Endothelial cell (in vitro differentiated cells): Measurements from ENCODE around the gene TWIST1. TPM values are rescaled to one million over a fixed set of nuclear protein-coding genes. Genes with fewer than 3 reads are reported as not detected.

Source experiments
- DNase-seq: peaks from one replicate; pipeline ENCODE4 v3.0.0; 2021; ENCODE audit warnings: low spot score
- H3K27ac Mint-ChIP-seq: one replicate; pipeline ENCODE4 v1.8.0; 2021; ENCODE audit warnings: mixed read lengths, inconsistent platforms; ENCODE audit not compliant: unreplicated experiment
- H3K27me3 Mint-ChIP-seq: one replicate; pipeline ENCODE4 v1.8.0; 2021; ENCODE audit warnings: mild to moderate bottlenecking, moderate library complexity, mixed read lengths, inconsistent platforms; ENCODE audit not compliant: unreplicated experiment
- H3K36me3 Mint-ChIP-seq: one replicate; pipeline ENCODE4 v1.8.0; 2021; ENCODE audit warnings: mild to moderate bottlenecking, low read depth, mixed read lengths, inconsistent platforms; ENCODE audit not compliant: unreplicated experiment
- H3K4me1 Mint-ChIP-seq: one replicate; pipeline ENCODE4 v1.8.0; 2021; ENCODE audit warnings: mild to moderate bottlenecking, mixed read lengths, inconsistent platforms; ENCODE audit not compliant: unreplicated experiment
- H3K4me3 Mint-ChIP-seq: one replicate; pipeline ENCODE4 v1.8.0; 2021; ENCODE audit warnings: mild to moderate bottlenecking, mixed read lengths, inconsistent platforms; ENCODE audit not compliant: unreplicated experiment
- H3K9me3 Mint-ChIP-seq: one replicate; pipeline ENCODE4 v1.8.0; 2021; ENCODE audit warnings: mixed read lengths, inconsistent platforms; ENCODE audit not compliant: unreplicated experiment
- CTCF ChIP-seq: fragments of 200-600 bp; sonication (generic); IDR thresholded peaks from one replicate; pipeline ENCODE4 v1.5.0; 2021; ENCODE audit warnings: antibody characterized with exemption; ENCODE audit not compliant: unreplicated experiment
- total RNA-seq: library from RNA; stranded (reverse); fragmentation: NEBNext Ultra II Directional; extraction: Animal tissue kit (Norgen Biotek cat#: 25700); gene quantifications from one replicate; pipeline ENCODE4 v1.2.1, GENCODE V29; 2021; ENCODE audit not compliant: unreplicated experiment

The TWIST1 gene
- total RNA-seq, 1 donor from 2014 or later, result 2.4 TPM

DNA sequence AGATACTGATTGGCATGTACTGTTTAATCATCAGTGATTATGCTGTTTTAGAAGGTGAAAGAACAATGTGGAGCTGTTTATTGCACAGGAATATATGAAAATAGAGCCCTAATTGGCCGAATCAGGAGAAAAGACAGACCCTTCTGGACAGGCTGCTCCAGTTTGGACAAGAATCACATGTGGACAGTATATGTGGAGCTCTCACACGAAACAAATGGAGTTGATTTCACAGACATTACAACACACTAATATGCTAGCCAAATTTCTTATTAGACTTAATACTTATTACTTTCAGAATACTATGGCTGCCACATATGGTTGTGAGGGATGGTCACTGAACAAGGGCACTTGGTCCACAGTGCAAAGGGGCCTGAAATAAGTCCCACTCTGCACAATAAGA is 15.5 kb downstream of the TWIST1 start:
- TF ChIP-seq CTCF, result no peak
- H3K27ac Mint-ChIP-seq, result no peak overlapping the region
- H3K27me3 Mint-ChIP-seq, result peaks cover 11% of the 10 kb centered on the region
- no peak for DNase-seq
- no peaks in the 10 kb centered on the region for H3K36me3 Mint-ChIP-seq
- no peak overlapping the region for H3K4me3 Mint-ChIP-seq
- H3K4me1 Mint-ChIP-seq, result peaks cover 6% of the 10 kb centered on the region
- no peaks in the 10 kb centered on the region for H3K9me3 Mint-ChIP-seq

DNA sequence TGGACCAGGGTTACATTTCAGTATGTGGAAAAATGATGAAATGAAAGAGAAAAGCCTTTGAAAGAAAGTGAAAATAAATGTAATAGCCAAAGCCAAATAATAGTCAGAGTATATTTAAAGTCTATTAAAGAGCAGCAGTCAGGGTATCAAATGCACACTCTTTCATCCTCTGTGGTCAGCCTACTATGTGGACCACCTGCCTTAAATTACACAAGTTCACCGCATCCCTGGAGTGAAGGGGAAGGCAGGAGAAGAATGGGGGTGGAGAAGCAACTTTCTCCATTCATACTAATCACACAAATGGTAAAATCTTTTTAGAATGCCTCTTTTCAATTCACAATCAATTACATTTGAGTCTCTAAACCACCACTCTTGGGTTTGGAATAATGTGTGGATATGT is 16.0 kb downstream of the TWIST1 start:
- Mint-ChIP-seq H3K36me3 (no peaks in the 10 kb centered on the region), H3K27me3 (peaks cover 11% of the 10 kb centered on the region), H3K9me3 (no peaks in the 10 kb centered on the region), H3K4me3 (no peak overlapping the region), H3K27ac (no peak overlapping the region), H3K4me1 (peaks cover 6% of the 10 kb centered on the region)
- no peak for TF ChIP-seq CTCF
- DNase-seq, result no peak

DNA sequence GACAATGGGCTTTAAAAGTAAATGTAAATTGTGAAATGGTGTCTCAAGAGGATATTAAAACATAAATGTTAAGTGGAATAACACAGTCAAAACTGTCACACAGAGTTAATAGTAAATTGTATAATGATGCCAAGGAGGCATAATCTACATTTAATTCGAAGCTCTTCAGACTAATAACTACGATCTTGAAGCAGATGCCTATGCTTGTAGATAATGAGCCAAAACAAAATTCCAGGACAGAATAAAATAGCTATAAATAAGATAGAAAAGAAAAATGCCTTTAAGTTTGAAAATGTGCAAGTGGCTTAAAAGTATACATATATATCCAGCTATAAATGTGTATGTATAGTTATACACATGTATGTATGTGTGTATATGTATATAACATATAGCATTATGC is 17.5 kb downstream of the TWIST1 start:
- peaks cover 4% of the 10 kb centered on the region for H3K27me3 Mint-ChIP-seq
- H3K4me1 Mint-ChIP-seq, result no peaks in the 10 kb centered on the region
- no peak overlapping the region for H3K27ac Mint-ChIP-seq
- no peak overlapping the region for H3K4me3 Mint-ChIP-seq
- no peaks in the 10 kb centered on the region for H3K36me3 Mint-ChIP-seq
- no peak for TF ChIP-seq CTCF
- no peak for DNase-seq
- H3K9me3 Mint-ChIP-seq, result no peaks in the 10 kb centered on the region

- no peak for DNase-seq
- Mint-ChIP-seq H3K4me1 (no peaks in the 10 kb centered on the region), H3K36me3 (no peaks in the 10 kb centered on the region), H3K27me3 (peaks cover 4% of the 10 kb centered on the region), H3K4me3 (no peak overlapping the region), H3K9me3 (no peaks in the 10 kb centered on the region), H3K27ac (no peak overlapping the region)
- TF ChIP-seq CTCF, result no peak
Measured at GRCh38 chr7:19099194-19099593, 18.2 kb downstream of the TWIST1 start.

- H3K4me3 Mint-ChIP-seq, result no peak overlapping the region
- peaks cover 3% of the 10 kb centered on the region for H3K27me3 Mint-ChIP-seq
- H3K9me3 Mint-ChIP-seq, result no peaks in the 10 kb centered on the region
- H3K4me1 Mint-ChIP-seq, result no peaks in the 10 kb centered on the region
- DNase-seq, result no peak
- H3K27ac Mint-ChIP-seq, result no peak overlapping the region
- no peaks in the 10 kb centered on the region for H3K36me3 Mint-ChIP-seq
- no peak for TF ChIP-seq CTCF
Measured at GRCh38 chr7:19098510-19098909, 18.9 kb downstream of the TWIST1 start.
